ENCODE data around the gene COL4A3.

Gene COL4A3

DNA sequence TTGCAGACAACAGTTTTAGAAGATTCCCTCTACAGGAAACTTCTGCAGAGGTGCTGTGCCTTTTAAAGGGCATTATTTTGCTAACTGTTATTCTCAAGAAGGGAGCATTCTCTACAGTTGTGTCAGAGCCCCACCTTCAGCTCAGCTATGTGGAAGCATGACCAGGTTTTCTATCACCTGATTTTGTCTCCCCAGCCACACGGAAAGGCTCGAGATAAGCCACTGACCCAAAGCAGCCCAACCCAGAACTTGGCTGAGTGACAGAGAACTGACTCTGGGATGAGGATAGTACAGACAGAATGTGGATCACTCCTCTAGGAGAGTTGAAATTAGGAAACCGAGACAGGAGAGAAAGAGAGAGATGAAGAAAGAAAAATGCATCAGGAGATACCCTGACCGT lies 11.1 kb upstream of the COL4A3 start:
- no peak overlapping the region for H3K4me3 ChIP-seq (replicated peaks; ENCODE audit: low read depth, low read length)
- TF ChIP-seq CTCF (IDR thresholded peaks at IDR 0.05; ENCODE audit: low read depth, low read length, missing control alignments) = no peak
- no peak for DNase-seq (ENCODE audit: extremely low read depth, low read depth)

GRCh38 chr2:227153758-227154486 lies 10.5 kb upstream of the COL4A3 start:
- no peak overlapping the region for H3K4me3 ChIP-seq (replicated peaks; ENCODE audit: low read depth, low read length)
- no peak for TF ChIP-seq CTCF (IDR thresholded peaks at IDR 0.05; ENCODE audit: low read depth, low read length, missing control alignments)
- DNase-seq (ENCODE audit: extremely low read depth, low read depth) = no peak

DNA sequence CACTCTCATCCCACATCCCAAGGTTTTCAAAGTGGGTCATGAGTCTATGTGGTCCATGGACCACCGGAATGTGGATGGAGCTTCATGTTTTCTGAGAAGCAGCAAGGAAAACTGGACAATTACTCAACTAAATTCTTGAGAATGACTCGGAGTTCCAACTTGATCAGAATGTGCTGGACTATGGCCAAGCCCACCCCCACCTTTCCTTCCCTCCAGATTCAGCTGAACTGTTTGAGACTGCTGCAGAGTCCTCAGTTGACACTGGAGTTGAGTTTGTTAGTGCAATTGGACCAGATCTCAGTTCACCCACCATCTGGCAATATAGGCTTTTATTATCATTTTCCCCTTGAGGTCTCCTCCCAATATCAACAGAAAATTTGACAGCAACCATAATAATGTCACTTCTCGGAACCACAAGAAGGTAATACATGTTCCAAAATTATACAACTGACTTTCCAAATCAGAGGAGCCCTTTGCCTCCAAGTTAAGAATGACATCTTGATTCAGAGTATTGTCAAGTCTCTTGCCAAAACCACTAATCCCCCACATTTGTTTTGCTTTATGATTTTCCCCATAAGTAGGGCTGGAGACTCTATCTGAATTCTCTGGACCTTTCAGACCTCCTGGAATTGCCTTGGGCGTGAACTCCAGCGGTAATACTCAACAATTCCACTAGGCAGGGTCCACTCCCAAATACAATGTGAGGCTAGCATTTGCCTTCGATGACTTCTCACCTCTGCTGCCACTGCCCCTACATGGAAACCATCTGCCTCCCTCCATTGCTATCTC lies 9.2 kb upstream of the COL4A3 start:
- TF ChIP-seq CTCF (IDR thresholded peaks at IDR 0.05; ENCODE audit: low read depth, low read length, missing control alignments) = no peak
- no peak for DNase-seq (ENCODE audit: extremely low read depth, low read depth)
- no peak overlapping the region for H3K4me3 ChIP-seq (replicated peaks; ENCODE audit: low read depth, low read length)

- no peak for TF ChIP-seq CTCF (IDR thresholded peaks at IDR 0.05; ENCODE audit: low read depth, low read length, missing control alignments)
- H3K4me3 ChIP-seq (replicated peaks; ENCODE audit: low read depth, low read length) = no peak overlapping the region
- DNase-seq (ENCODE audit: extremely low read depth, low read depth) = no peak
Observed at GRCh38 chr2:227160164-227160563, 4.3 kb upstream of the COL4A3 start.

GRCh38 chr2:227161947-227162346 lies 2.5 kb upstream of the COL4A3 start:
- H3K4me3 ChIP-seq (replicated peaks; ENCODE audit: low read depth, low read length) = no peak overlapping the region
- no peak for TF ChIP-seq CTCF (IDR thresholded peaks at IDR 0.05; ENCODE audit: low read depth, low read length, missing control alignments)
- DNase-seq (ENCODE audit: extremely low read depth, low read depth) = no peak

- TF ChIP-seq CTCF (IDR thresholded peaks at IDR 0.05; ENCODE audit: low read depth, low read length, missing control alignments) = no peak
- DNase-seq (ENCODE audit: extremely low read depth, low read depth) = no peak
- peak overlapping the region; percentile 47 for H3K4me3 ChIP-seq (replicated peaks; ENCODE audit: low read depth, low read length)
Observed at GRCh38 chr2:227163485-227163997, 883 bp upstream of the COL4A3 start.

Measured in HFF-Myc (cell line).